Thyroid gland (tissue), 4 donors: ENCODE data around the gene RPS6KA4. TPM values are rescaled to one million over a fixed set of nuclear protein-coding genes. Genes with fewer than 3 reads are reported as not detected.
A peak's percentile ranks its signal among the peaks of the same experiment; 100 is the strongest.

Source experiments
- DNase-seq, 2 donors: peaks; one replicate each; pipeline ENCODE4 v3.0.0-alpha.2; 2019
- H3K27ac ChIP-seq, 3 donors: fragments of 200-600 bp; sonication (generic); 1 replicate in 2 of 3; 2 replicates in 1 of 3; pipeline ENCODE4 v1.5.1; 2016 to 2019; ENCODE audit warnings: mild to moderate bottlenecking in 1 of 3, moderate library complexity in 1 of 3
- H3K27me3 ChIP-seq: fragments of 200-600 bp; sonication (generic); one replicate; pipeline ENCODE4 v1.5.1; 2019
- H3K36me3 ChIP-seq, 2 donors: fragments of 200-600 bp; sonication (generic); one replicate each; pipeline ENCODE4 v1.5.1; 2016 to 2019
- H3K4me1 ChIP-seq, 2 donors: fragments of 200-600 bp; sonication (generic); one replicate each; pipeline ENCODE4 v1.5.1; 2017 to 2019
- H3K4me3 ChIP-seq, 3 donors: fragments of 200-600 bp; sonication (generic); replicated peaks in 1 of 3; 1 replicate in 2 of 3; 2 replicates in 1 of 3; pipeline ENCODE4 v1.5.1; 2016; ENCODE audit warnings: mild to moderate bottlenecking in 1 of 3
- H3K9me3 ChIP-seq: fragments of 200-600 bp; sonication (generic); one replicate; pipeline ENCODE4 v1.5.1; 2017
- CTCF ChIP-seq, 6 experiments: fragments of 200-600 bp in 3 of 6; fragments of 450-650 bp in 3 of 6; sonication (generic) in 3 of 6; IDR thresholded peaks; one replicate each; pipeline ENCODE4 v1.5.1; 2016 to 2019; ENCODE audit warnings: antibody characterized with exemption in 6 of 6, mild to moderate bottlenecking in 2 of 6, inconsistent platforms in 1 of 6, moderate library complexity in 1 of 6
- POLR2A ChIP-seq, 2 donors: fragments of 450-650 bp; IDR thresholded peaks; one replicate each; pipeline ENCODE4 v1.6.1; 2017; ENCODE audit warnings: antibody characterized with exemption in 2 of 2, mild to moderate bottlenecking in 2 of 2, moderate library complexity in 1 of 2
- WGBS, 2 donors: methylation state at CpG; one replicate each; pipeline ENCODE4 v1.1.5; 2017; 5-methylcytosine and 5-hydroxymethylcytosine counted together
- intact Hi-C: fragments of 100-400 bp; cut with DNase I; formaldehyde crosslinking; loops from one replicate; pipeline ENCODE4 v1.15.1; 2023
- total RNA-seq, 4 donors: library from RNA; depleted of rRNA; stranded (reverse); fragments of >200 nt; gene quantifications; one replicate each; pipeline ENCODE4 v1.2.3, GENCODE V29; 2016

RPS6KA4 gene
- total RNA-seq, 4 donors from 2014 or later, result 19.2 to 44.9 (median 21.8) TPM

- TF ChIP-seq CTCF (IDR thresholded peaks at IDR 0.05) (no peak), POLR2A (IDR thresholded peaks at IDR 0.05) (no peak)
- Histone ChIP-seq H3K27me3 (no peaks in the 10 kb centered on the region), H3K27ac (peak overlapping the region; percentile 97 to 100 (median 99)), H3K9me3 (no peaks in the 10 kb centered on the region), H3K36me3 (peaks cover 11 to 22% of the 10 kb centered on the region in 2 donors), H3K4me3 (peak overlapping the region in 2 of 3 donors; percentile 68 to 95), H3K4me1 (peaks cover 15 to 47% of the 10 kb centered on the region in 2 donors)
- intact Hi-C loops, result no loop called here
- WGBS, 2 donors, result 25 to 29% methylated on average over 16 to 19 of the region's 19 CpGs
- peak in 1 of 2 donors; percentile 36 for DNase-seq
These were observed 39.9 kb upstream of the RPS6KA4 start for GRCh38 chr11:64318766-64319761.

GRCh38 chr11:64320556-64320955, 38.4 kb upstream of the RPS6KA4 start:
- H3K4me3 ChIP-seq, result no peak overlapping the region
- H3K36me3 ChIP-seq, result peaks cover 0 to 7% of the 10 kb centered on the region in 2 donors
- peaks cover 15 to 51% of the 10 kb centered on the region in 2 donors for H3K4me1 ChIP-seq
- no peaks in the 10 kb centered on the region for H3K27me3 ChIP-seq
- no peak for DNase-seq
- no peaks in the 10 kb centered on the region for H3K9me3 ChIP-seq
- TF ChIP-seq POLR2A (IDR thresholded peaks at IDR 0.05) (no peak), CTCF (IDR thresholded peaks at IDR 0.05) (no peak)
- H3K27ac ChIP-seq, result peak overlapping the region; percentile 54 to 81 (median 72)
- intact Hi-C loops, result no loop called here
- 89 to 96% methylated on average over 7 of the region's 7 CpGs for WGBS, 2 donors

GRCh38 chr11:64321026-64321425, 37.9 kb upstream of the RPS6KA4 start:
- no peak for DNase-seq
- TF ChIP-seq POLR2A (IDR thresholded peaks at IDR 0.05) (no peak), CTCF (IDR thresholded peaks at IDR 0.05) (no peak)
- peaks cover 0 to 5% of the 10 kb centered on the region in 2 donors for H3K36me3 ChIP-seq
- intact Hi-C loops, result no loop called here
- 81 to 83% methylated on average over 5 of the region's 5 CpGs for WGBS, 2 donors
- peak overlapping the region; percentile 54 to 81 (median 72) for H3K27ac ChIP-seq
- H3K9me3 ChIP-seq, result no peaks in the 10 kb centered on the region
- H3K4me1 ChIP-seq, result peaks cover 15 to 51% of the 10 kb centered on the region in 2 donors
- H3K4me3 ChIP-seq, result no peak overlapping the region
- no peaks in the 10 kb centered on the region for H3K27me3 ChIP-seq

- no peak overlapping the region for H3K4me3 ChIP-seq
- no peak for TF ChIP-seq POLR2A (IDR thresholded peaks at IDR 0.05)
- TF ChIP-seq CTCF (IDR thresholded peaks at IDR 0.05), result no peak
- no peaks in the 10 kb centered on the region for H3K9me3 ChIP-seq
- peak overlapping the region; percentile 58 to 86 (median 81) for H3K27ac ChIP-seq
- H3K4me1 ChIP-seq, result peaks cover 15 to 48% of the 10 kb centered on the region in 2 donors
- peaks cover 0 to under 1% of the 10 kb centered on the region in 2 donors for H3K36me3 ChIP-seq
- 33 to 41% methylated on average over 5 of the region's 5 CpGs for WGBS, 2 donors
- DNase-seq, result peak; percentile 87 to 88
- intact Hi-C loops, result no loop called here
- no peaks in the 10 kb centered on the region for H3K27me3 ChIP-seq
These were observed 37.4 kb upstream of the RPS6KA4 start for GRCh38 chr11:64321533-64321932.

- 80 to 84% methylated on average over 6 to 7 of the region's 7 CpGs for WGBS, 2 donors
- DNase-seq, result no peak
These were observed 36.1 kb upstream of the RPS6KA4 start for GRCh38 chr11:64322925-64323260.

More at GRCh38 chr11:64322925-64323260, 36.1 kb upstream of the RPS6KA4 start:
- no peak overlapping the region for H3K4me3 ChIP-seq
- intact Hi-C loops, result no loop called here
- no peaks in the 10 kb centered on the region for H3K27me3 ChIP-seq
- peaks cover 15 to 46% of the 10 kb centered on the region in 2 donors for H3K4me1 ChIP-seq
- no peaks in the 10 kb centered on the region for H3K36me3 ChIP-seq
- peak overlapping the region in 2 of 3 donors; percentile 58 to 81 for H3K27ac ChIP-seq
- no peak for TF ChIP-seq CTCF (IDR thresholded peaks at IDR 0.05)
- TF ChIP-seq POLR2A (IDR thresholded peaks at IDR 0.05), result no peak
- H3K9me3 ChIP-seq, result no peaks in the 10 kb centered on the region
